OCI-LY7 (cell line): Measurements from ENCODE around the gene GET4. TPM values are rescaled to one million over a fixed set of nuclear protein-coding genes. Genes with fewer than 3 reads are reported as not detected.
"Not testable (repeated sequence)": the region's sequence is repeated elsewhere in the genome, so short reads cannot be mapped to it uniquely, and the experiment has no call there.

Source experiments
- BruUV-seq: library from RNA; stranded (reverse); fragments of 400-500 nt; replicated peaks from 2 replicates; lab custom pipeline; 2021; lab: Mats Ljungman, UMichigan
- CTCF ChIA-PET: fragments of 300-600 bp; sonication (Branson Sonifier 250); formaldehyde crosslinking; loops from one replicate; lab custom pipeline; 2022; ENCODE audit warnings: antibody characterized with exemption; ENCODE audit not compliant: unreplicated experiment; lab: Charles Lee
- POLR2A ChIA-PET: fragments of 300-600 bp; sonication (Branson Sonifier 250); formaldehyde crosslinking; loops from one replicate; lab custom pipeline; 2022; ENCODE audit warnings: antibody characterized with exemption; lab: Charles Lee
- DNase-seq: peaks from one replicate; pipeline ENCODE4 v3.0.0-alpha.2; 2015; ENCODE audit warnings: low spot score
- H2AFZ ChIP-seq: fragments of 200-600 bp; sonication (generic), shearing (Covaris generic); 2 replicates; pipeline ENCODE4 v1.6.1; 2014; ENCODE audit warnings: mild to moderate bottlenecking, antibody characterized with exemption, low read length, moderate library complexity
- H3K27ac ChIP-seq: fragments of 200-600 bp; sonication (generic); 2 replicates; pipeline ENCODE4 v1.5.1; 2014; ENCODE audit warnings: mixed run types, low read depth, mild to moderate bottlenecking, moderate library complexity, low read length, inconsistent platforms; ENCODE audit not compliant: poor library complexity, severe bottlenecking
- H3K36me3 ChIP-seq: fragments of 200-600 bp; sonication (generic); 2 replicates; pipeline ENCODE4 v1.6.1; 2014; ENCODE audit warnings: mild to moderate bottlenecking, antibody characterized with exemption, low read length, moderate library complexity, mixed read lengths; ENCODE audit not compliant: insufficient read depth
- H3K4me1 ChIP-seq: fragments of 200-600 bp; sonication (generic); 2 replicates; pipeline ENCODE4 v1.5.1; 2014; ENCODE audit warnings: mild to moderate bottlenecking, low read length; ENCODE audit not compliant: insufficient read depth, poor library complexity, severe bottlenecking
- H3K4me2 ChIP-seq: fragments of 200-600 bp; sonication (generic); 2 replicates; pipeline ENCODE4 v1.6.1; 2014; ENCODE audit warnings: mild to moderate bottlenecking, low read length
- H3K4me3 ChIP-seq: fragments of 200-600 bp; sonication (generic); 2 replicates; pipeline ENCODE4 v1.5.1; 2014; ENCODE audit warnings: mild to moderate bottlenecking, low read depth, low read length; ENCODE audit not compliant: poor library complexity, severe bottlenecking
- H3K79me2 ChIP-seq: fragments of 200-600 bp; sonication (generic); 2 replicates; pipeline ENCODE4 v1.6.1; 2016; ENCODE audit warnings: low read depth, mild to moderate bottlenecking, low read length, moderate library complexity, mixed read lengths; ENCODE audit not compliant: insufficient read depth
- H3K9me2 ChIP-seq: fragments of 200-600 bp; sonication (generic); 2 replicates; pipeline ENCODE4 v1.6.1; 2016; ENCODE audit warnings: mild to moderate bottlenecking, low read length, mixed read lengths; ENCODE audit not compliant: insufficient read depth
- H3K9me3 ChIP-seq: fragments of 200-600 bp; sonication (generic); 2 replicates; pipeline ENCODE4 v1.6.1; 2014; ENCODE audit warnings: mild to moderate bottlenecking, mixed run types, low read length, mixed read lengths
- H4K20me1 ChIP-seq: fragments of 200-600 bp; sonication (generic); 2 replicates; pipeline ENCODE4 v1.6.1; 2014; ENCODE audit warnings: mild to moderate bottlenecking, antibody characterized with exemption, low read length, moderate library complexity, mixed read lengths; ENCODE audit not compliant: insufficient read depth
- CTCF ChIP-seq: fragments of 200-600 bp; sonication (generic); conservative IDR thresholded peaks from 2 replicates; pipeline ENCODE4 v1.5.1; 2014; ENCODE audit warnings: mild to moderate bottlenecking, antibody characterized with exemption, low read length, moderate library complexity, mixed read lengths
- EZH2phosphoT487 ChIP-seq: fragments of 200-600 bp; sonication (generic); IDR thresholded peaks from 2 replicates; pipeline ENCODE4 v1.6.1; 2018; ENCODE audit warnings: low read depth, borderline replicate concordance, mild to moderate bottlenecking, mixed run types, antibody characterized with exemption, low read length, moderate library complexity, mixed read lengths
- intact Hi-C: fragments of 100-400 bp; cut with micrococcal nuclease; formaldehyde crosslinking; loops from one replicate; pipeline ENCODE4 v1.10.0; 2022; ENCODE audit not compliant: unreplicated experiment
- total RNA-seq, 2 experiments: library from RNA; depleted of rRNA in 1 of 2; stranded (reverse); fragments of >200 nt in 1 of 2; shearing (Covaris generic) in 1 of 2; gene quantifications; 2 replicates each; pipeline ENCODE4 v1.2.3, GENCODE V29; 2014 to 2022

The GET4 gene
- total RNA-seq, 2 experiments from 2014 or later, result 46.3 to 54.5 TPM

DNA sequence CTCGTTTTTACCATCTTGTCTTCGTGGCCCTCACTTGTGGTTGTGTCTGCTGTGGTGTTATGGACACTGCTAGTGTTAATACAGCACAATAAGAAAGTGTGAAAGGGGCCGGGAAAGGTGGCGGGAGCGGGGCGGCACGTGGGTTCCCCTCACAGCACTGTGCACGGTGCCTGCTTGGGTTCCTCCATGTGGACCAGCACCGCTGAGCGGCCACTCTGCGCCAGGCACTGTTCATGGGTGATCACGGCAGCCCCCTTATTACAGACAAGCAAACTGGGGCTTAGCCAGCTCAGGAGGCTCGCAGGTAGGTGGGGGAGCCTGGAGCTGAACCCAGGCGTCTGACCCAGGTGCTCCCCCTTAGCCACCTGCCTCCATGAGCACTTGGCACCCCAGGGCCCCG, 31.8 kb upstream of the GET4 start:
- POLR2A ChIA-PET, result no interaction called here

GRCh38 chr7:845091-845490, 31.3 kb upstream of the GET4 start:
- H3K79me2 ChIP-seq, result no peaks in the 10 kb centered on the region
- ChIA-PET CTCF (no interaction called here), POLR2A (no interaction called here)
- intact Hi-C loops, result no loop called here
- no peaks in the 10 kb centered on the region for H3K4me1 ChIP-seq
- no peaks in the 10 kb centered on the region for H3K9me3 ChIP-seq
- no TSS peak for BruUV-seq
- H4K20me1 ChIP-seq, result no peaks in the 10 kb centered on the region
- H3K4me2 ChIP-seq, result no peak overlapping the region
- H2AFZ ChIP-seq, result no peak overlapping the region
- H3K9me2 ChIP-seq, result no peaks in the 10 kb centered on the region
- TF ChIP-seq EZH2phosphoT487, result no peak
- TF ChIP-seq CTCF, result no peak
- H3K4me3 ChIP-seq, result no peak overlapping the region
- H3K36me3 ChIP-seq, result peaks cover 59% of the 10 kb centered on the region
- H3K27ac ChIP-seq, result no peak overlapping the region
- DNase-seq, result no peak

More for the DNA sequence above, 31.8 kb upstream of the GET4 start:
- Histone ChIP-seq H3K36me3 (peaks cover 57% of the 10 kb centered on the region), H3K27ac (no peak overlapping the region), H3K4me2 (no peak overlapping the region), H3K79me2 (no peaks in the 10 kb centered on the region), H4K20me1 (no peaks in the 10 kb centered on the region), H3K4me1 (no peaks in the 10 kb centered on the region), H3K4me3 (no peak overlapping the region), H3K9me2 (no peaks in the 10 kb centered on the region), H2AFZ (no peak overlapping the region), H3K9me3 (no peaks in the 10 kb centered on the region)
- TF ChIP-seq CTCF (no peak), EZH2phosphoT487 (no peak)
- BruUV-seq, result no TSS peak
- intact Hi-C loops, result no loop called here
- CTCF ChIA-PET, result no interaction called here
- DNase-seq, result no peak

- POLR2A ChIA-PET, result no interaction called here
- H3K79me2 ChIP-seq, result no peaks in the 10 kb centered on the region
- no peak overlapping the region for H3K4me3 ChIP-seq
- H3K27ac ChIP-seq, result no peak overlapping the region
- no peaks in the 10 kb centered on the region for H4K20me1 ChIP-seq
- H3K4me2 ChIP-seq, result no peak overlapping the region
- H2AFZ ChIP-seq, result no peak overlapping the region
- no peaks in the 10 kb centered on the region for H3K9me2 ChIP-seq
- no peak for DNase-seq
- H3K4me1 ChIP-seq, result no peaks in the 10 kb centered on the region
- peaks cover 55% of the 10 kb centered on the region for H3K36me3 ChIP-seq
- no peaks in the 10 kb centered on the region for H3K9me3 ChIP-seq
- CTCF ChIA-PET, result no interaction called here
- TF ChIP-seq EZH2phosphoT487, result no peak
- TF ChIP-seq CTCF, result no peak
- no TSS peak for BruUV-seq
- intact Hi-C loops, result no loop called here
These were observed 30.6 kb upstream of the GET4 start for GRCh38 chr7:845731-846130.

DNA sequence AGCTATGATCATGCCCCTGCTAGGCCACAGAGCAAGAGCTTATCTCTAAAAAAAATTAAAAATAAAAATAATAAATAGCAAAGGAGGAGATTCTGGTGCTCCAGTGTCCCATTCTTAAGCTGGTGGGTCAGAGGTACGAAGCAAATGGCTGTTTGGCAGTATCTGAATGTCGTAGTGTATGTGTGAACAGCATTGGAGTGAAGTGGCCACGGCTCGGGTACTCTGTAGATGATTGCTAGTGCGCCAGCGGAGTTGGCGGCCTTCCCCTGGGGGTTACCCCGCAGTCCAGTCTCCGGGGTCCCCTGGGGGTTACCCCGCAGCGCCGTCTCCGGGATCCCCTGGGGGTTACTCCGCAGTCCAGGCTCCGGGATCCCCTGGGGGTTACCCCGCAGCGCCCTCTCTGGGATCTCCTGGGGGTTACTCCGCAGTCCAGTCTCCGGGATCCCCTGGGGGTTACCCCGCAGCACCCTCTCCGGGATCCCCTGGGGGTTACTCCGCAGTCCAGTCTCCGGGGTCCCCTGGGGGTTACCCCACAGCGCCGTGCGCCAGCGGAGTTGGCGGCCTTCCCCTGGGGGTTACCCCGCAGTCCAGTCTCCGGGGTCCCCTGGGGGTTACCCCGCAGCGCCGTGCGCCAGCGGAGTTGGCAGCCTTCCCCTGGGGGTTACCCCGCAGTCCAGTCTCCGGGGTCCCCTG, 29.2 kb upstream of the GET4 start:
- intact Hi-C loops, H3K27ac ChIP-seq, H3K79me2 ChIP-seq, BruUV-seq, H3K9me3 ChIP-seq, H3K4me1 ChIP-seq, CTCF ChIA-PET, H3K4me2 ChIP-seq, DNase-seq, H3K4me3 ChIP-seq, H3K9me2 ChIP-seq, H4K20me1 ChIP-seq, H2AFZ ChIP-seq: not testable (repeated sequence)
- POLR2A ChIA-PET, result interaction anchor here (0.6 kb wide), 1 partner anchor 125 kb away, joined by 3 read pairs; no protein-coding TSS in a partner anchor
- peaks cover 52% of the 10 kb centered on the region for H3K36me3 ChIP-seq
